DMS114 treated with DMSO at 0.1 percent for 48 hours (cell line): Measurements from ENCODE around the gene GNA12.
A peak's percentile ranks its signal among the peaks of the same experiment; 100 is the strongest.

Experiments used
- DNase-seq: peaks from one replicate; lab custom pipeline; 2025; ENCODE audit not compliant: unreplicated experiment; lab: John Stamatoyannopoulos, UW

GNA12 gene

DNA sequence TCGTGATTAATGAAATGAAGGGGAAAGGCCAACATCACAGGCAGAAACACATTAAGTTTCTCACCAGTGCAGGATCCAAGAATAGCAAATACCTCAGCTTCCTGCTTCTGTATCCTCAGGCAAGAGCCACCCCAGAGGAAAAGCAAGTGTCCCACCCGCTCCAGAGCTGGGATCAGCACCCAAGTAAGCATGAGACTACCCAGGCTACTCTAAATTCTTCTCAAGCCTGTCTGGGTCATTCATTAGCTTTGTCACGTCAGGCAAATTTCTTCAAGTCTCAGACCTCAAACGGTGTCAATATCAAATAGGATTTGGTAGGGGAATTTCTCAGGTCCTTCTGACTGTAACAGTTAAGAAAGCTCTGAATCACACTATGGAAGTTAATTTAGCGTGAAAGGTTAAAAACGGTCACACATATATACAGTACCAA is 59.0 kb downstream of the GNA12 start:
- DNase-seq: no peak

DNA sequence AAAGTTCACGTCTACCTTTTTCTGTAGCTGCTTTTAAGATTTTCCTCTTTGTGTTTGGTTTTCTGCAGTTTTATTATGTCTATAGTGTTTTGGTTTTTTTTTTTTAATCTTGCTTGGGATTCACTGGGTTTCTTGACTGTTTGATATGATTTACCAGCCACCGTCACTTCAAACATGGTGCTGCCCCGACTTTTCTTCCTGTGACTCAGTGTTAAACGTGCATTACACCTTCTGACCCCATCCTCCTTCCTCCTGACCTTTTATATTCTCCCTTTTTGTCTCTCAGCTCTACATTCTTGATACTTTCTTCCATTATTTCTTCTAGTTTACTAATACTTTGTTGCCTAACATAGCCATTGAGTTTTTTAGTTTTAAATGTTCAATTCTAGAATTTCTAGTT is 61.5 kb downstream of the GNA12 start:
- no peak for DNase-seq

DNA sequence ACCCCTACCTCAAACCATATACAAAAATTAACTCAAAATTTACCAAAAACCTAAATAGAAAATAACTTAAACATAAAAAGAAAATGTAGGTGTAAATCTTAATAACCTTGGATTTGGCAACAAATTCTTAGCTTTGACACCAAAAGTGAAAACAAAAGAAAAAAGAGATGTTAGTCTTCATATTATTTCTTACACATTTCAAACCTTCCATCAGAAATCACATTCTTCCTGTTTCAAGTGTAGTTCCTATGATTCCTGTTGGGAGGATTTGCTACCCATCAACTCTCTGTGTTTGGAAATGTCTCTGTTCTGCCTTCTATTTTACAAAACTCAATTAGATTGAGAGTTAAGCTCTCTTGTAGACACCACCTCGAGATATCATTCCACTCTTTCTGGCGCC is 62.0 kb downstream of the GNA12 start:
- no peak for DNase-seq

DNA sequence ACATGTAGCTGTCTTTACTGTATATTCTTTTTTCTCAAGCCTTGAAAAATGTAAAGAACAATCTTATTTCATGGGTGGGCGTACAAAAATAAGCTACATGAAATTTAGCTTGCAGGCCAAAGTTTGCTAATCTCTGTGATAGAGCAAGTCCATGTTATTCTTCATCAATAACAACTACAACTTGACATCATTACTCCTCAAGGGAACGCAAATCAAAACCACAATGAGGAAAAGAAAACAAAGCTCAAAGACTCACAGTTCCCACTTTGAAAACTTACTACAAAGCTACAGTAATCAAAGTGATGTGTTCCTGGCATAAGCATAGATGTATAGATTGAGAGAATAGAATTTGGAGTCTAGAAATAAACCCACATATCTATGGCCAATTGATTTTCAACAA is 62.5 kb downstream of the GNA12 start:
- no peak for DNase-seq

DNA sequence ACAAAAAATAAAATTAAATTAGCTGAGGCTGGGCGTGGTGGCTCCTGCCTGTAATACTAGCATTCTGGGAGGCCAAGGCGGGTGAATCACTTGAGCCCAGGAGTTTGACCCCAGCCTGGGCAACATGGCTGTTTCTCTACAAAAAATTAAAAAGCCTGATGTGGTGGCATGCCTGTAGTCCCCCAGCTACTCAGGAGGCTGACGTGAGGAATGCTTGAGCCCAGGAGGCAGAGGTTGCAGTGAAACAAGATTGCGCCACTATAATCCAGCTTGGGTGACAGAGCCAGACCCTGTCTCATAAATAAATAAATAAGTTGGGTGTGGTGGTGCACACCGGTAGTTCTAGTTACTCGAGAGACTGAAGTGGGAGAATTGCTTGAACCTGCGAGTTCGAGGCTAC is 65.1 kb downstream of the GNA12 start:
- no peak for DNase-seq

DNA sequence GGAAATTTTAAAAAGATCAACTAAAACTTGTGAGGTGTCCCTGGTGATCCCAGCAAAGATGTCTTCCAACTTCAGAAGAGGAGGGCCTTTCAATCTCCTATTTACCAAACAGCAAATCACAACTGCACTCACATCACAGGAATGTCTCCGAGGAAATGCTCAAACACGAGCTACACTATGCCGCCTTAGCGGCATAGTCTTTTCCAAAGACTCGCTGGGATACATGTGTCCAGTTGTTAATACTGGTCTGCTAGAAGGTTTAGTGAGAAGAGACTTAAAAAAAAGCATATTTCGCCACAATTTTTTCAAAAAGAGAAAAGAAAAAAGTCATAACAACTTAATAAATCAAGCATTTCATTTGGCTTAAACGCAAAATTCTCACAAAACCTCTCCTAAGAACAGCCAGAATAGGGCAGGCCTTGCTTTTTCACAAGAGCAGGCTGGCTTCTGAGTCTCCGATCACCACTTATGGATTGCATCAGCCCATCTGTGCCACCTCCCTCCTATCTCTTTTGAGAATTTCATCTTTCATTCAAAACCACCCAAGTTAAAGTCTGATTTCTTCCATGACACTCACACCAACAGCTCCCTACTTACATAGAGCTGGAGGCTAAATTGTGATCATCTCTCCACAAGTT is 66.1 kb downstream of the GNA12 start:
- DNase-seq: no peak

DNA sequence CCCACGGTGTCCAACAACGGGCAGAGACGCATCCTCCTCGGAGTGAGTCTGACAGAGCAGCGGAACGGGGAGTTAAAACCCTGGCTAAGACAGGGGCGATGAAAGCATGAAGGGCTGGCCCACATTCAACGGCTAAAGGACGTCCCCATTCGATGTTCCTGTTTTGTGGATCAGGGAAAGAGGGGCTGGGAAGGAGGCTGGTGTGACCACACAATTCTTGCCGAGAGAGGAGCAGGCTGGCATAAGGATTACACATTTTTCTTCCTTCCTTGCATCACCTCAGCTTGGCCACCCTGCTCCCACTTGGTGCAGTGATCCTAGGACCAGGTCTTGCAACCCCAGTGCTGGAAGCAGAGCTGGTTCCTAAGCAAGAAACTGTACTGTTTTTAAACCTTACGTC is 67.7 kb downstream of the GNA12 start:
- DNase-seq: no peak

DNA sequence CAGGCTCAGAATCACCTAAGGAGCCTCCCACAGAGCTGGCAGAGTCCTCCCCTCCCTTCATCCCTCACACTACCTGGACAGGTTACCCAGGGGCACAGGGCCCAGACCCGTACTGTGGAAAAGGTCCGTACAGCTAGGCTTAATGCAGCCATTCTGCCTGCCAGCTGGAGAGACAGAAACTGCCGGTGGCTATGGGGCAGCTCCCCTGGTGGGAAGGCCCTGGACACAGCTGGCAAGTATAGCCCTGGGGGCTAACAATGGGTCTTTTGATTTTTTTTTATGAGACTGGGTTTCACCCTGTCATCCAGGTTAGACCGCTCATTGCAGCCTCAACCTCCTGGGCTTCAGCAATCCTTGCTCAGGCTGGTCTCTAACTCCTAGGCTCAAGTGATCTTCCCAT is 68.3 kb downstream of the GNA12 start:
- no peak for DNase-seq

DNA sequence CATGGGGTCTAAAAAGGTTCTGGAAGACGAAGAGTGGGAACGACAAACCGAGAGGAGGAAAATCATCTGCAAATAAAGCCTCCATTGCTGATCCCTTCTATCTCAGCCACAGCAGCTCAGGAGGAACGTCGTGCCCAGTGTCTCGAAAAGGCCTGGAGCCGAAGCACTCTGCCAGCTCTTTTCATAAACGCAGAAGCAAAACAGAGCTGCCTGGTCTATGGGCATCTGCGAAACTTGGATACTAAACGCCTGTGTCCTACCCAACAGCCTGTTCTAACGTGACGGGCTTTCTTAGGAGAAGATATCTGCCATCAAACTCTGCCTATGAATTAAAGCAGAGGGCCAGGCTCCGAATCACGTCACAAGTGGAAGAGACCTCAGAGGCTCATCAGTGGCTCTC is 68.7 kb downstream of the GNA12 start:
- no peak for DNase-seq

DNA sequence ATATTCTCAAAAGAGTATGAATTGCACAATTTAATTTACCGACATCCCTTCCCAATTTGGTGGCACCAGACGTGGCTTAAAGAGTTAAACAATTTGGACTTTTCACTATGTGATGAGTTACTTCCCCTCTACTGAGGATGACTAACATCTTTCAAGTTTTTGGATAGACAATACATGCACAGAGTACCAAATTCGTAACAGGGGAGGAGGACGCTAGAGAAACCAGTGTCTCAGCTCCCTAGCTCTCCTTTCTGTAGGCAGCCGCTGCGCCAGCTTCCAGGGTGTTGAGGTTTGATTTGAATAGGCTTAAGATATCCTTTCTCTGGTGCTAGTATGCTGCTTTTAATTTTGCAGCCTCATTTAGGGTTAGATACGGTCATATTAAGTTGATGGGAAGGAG is 69.2 kb downstream of the GNA12 start:
- DNase-seq: no peak

DNA sequence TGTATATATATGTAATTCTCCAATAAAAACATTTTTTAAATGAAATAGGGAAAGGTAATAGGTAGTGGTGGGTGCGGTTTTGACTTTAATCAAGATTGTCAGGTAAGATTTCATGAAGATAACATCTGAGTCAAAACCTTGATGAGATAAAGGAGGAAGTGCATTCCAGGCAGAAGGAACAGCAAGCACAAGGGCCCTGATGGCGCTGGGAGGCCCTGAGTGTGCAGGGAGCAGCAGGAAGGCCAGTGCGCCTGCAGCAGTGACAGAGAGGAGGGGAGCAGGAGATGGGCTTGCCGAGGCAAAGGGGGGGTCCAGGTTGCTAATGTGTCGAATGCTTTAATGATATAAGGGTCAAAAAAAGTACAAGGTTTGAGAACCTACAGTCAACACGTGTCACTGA is 69.8 kb downstream of the GNA12 start:
- DNase-seq: no peak

DNA sequence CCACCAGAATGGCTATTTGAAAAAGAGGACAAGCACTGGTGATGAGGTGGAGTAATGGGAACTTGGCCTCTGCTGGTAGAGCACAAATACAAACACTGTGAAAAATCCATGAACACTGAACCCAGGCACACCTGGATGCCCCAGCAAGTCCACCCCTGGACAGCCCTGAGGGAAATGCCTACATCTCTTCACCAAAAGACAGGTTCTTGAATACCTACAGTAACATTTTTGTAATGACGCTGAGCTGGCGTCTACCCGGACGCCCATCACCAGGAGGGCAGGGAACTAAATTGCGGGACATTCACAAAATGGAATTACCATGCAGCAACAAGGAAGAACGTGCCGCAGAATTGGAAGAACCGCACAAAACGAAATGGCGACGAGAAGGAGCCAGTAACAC is 70.5 kb downstream of the GNA12 start:
- DNase-seq: no peak

DNA sequence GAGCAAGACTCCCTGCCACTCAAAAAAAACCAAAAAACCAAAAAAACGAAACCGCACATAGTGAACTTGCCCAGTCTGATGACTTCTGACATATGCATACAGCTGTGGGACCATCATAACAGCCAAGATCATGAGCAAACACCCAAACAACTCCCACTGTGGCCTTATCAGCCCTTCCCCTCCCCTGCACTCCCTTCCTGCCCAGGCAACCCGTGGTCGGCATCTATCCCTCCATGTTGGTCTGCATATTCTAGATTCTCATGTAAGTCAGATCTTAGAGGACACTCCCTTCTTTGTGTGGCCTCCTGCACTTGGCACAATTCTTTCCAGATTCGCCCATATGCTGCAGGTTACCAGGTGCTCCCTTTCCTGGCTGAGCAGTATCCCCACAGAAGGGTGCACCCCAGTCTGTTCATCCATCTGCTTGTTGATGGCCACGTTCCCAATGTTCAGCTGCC is 72.8 kb downstream of the GNA12 start:
- no peak for DNase-seq

DNA sequence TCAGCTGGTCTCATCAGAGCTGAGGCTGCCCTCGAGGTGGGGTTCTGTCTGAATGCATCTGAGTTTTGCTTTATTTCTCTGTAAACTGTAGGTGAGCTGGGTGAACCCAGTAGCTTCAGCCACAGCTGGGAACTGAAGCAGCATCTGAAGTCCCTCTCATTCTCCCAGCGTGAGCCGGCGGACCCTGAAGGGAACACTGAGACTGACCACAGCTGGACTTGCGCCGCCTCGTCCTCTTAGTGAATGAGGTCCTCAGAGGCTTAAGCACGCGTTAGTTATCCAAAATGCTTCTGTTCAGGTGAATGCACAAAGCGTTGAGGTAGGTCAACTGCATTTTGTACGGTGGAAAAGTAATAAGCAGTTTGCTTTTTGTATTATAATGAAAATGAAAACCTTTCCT is 79.5 kb downstream of the GNA12 start:
- DNase-seq: no peak

DNA sequence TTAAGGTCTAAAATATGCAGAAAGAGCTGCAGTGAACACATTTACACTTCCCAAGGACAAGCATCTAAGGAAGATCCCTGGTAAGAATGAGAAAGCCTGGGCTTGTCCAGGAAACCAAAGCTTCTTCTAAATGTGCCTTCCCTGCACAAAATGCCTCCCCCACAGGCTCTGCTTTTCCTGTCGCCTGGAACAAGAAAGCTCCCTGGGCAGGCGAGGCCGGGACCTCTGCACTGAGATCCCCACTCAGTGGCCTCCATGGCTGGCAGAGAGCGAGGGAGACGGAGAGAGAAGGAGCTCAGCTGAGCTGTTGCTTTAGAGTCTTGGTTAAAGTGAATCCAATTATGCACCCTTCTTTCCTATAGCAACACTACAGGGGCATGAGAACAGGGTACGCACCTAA is 80.5 kb downstream of the GNA12 start:
- DNase-seq: no peak

DNA sequence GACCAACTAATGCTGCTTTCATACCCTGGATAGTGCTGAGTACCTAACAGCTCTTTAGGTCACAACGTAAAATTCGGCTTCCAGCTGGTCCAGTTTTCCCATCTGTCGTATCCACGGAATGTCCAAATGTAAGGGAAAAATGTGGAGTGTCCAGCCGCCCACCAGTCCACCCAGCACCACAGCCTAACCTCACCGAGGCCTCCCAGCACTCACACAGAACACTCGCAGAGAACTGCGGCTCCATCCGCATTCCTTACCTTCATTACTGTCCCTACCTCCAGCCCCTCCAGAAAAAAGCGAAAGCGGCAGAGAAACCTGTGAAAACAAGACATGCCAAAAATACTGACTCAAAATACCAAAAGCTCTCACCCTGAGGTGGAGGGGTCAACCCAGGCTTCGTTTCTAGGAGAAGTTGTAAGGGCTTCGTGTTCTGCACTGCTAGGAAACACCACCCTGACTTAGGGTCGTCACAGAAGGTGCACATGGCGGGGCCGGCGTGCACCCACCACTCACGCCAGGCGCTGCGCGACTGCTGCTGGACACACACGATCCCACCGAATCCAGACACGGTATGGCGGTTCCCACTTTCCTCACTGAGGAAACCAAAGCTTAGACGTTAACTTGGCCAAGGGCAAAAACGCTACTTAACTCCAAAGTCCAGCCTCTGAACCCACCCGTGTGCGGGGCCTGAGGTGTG is 82.2 kb downstream of the GNA12 start:
- DNase-seq: no peak

DNA sequence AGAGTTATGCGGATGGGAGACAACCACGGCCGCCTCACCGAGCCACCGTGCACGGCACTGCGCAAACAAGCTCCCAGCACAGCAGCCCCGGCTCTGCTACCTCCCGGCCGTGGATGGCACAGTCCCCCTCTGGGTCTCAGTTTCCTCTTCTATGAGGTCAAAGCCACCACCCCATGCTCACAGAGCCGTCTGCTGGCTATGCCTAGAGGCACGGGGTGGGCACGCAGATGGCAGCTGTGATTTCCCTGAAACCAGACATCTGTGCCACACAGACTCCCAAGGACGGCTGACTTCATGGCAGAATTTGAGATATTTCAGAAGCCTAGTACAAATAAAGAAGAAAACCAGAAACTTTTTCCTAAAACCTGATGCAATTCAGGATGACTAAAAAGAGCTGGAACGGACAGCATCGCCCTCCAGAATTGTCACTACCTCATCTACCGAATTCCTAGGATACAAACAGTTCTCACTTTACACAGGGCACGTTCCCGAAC is 82.9 kb downstream of the GNA12 start:
- DNase-seq: no peak

DNA sequence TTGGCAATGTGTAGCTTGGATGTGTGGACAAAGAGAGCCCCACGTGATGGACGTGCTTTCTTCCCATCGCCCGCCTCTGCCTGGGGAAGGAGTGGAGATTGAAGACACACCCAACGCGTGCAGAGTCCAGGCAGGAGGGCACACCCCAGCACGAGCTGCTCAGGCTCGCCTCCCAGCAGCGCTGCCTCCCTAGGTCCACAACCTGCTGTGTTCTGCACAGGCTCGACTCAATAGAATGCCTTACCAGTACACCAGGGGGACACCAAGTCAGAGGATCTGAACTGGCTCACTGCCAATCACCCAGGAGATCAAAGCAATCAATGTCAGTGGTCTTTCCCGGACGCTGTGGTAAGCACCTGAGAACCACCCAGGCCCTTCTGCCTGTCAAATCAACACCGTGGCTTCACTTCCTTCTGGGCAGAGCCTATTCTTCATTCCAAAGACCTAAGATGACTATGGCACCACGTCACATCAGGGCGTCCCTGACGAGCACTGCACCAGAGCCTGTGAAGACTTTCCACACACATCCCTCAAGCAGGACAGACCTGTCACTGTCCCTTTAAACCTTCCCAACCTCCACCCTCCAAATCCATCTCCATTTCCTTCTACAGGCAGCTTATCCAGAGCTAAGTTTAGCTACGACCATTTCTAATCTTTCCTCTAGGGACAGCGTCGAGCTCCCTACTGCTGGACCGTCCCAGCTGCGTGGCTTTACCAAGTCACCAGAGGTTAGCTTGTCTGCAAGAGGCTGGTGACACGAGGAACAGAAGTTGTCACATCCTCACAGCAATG is 83.8 kb downstream of the GNA12 start:
- peak; percentile 11 for DNase-seq

DNA sequence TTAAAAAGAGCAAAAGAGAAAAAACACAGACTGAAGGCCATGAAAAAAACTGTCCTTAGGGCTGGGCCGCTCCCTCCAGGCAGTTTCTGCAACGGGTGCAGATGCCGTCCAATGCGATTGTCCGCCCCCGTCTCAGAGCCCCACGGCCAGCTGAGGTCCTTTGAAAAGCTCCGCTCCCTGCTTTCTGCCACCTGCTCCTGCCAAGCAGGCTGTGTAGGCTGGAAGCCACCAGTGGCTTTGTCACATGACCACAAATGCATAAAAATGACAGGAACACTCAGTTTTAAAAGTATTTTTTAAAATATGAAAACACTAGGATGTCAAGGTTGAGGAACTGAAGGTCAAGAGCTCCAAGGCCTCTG is 84.4 kb downstream of the GNA12 start:
- no peak for DNase-seq

DNA sequence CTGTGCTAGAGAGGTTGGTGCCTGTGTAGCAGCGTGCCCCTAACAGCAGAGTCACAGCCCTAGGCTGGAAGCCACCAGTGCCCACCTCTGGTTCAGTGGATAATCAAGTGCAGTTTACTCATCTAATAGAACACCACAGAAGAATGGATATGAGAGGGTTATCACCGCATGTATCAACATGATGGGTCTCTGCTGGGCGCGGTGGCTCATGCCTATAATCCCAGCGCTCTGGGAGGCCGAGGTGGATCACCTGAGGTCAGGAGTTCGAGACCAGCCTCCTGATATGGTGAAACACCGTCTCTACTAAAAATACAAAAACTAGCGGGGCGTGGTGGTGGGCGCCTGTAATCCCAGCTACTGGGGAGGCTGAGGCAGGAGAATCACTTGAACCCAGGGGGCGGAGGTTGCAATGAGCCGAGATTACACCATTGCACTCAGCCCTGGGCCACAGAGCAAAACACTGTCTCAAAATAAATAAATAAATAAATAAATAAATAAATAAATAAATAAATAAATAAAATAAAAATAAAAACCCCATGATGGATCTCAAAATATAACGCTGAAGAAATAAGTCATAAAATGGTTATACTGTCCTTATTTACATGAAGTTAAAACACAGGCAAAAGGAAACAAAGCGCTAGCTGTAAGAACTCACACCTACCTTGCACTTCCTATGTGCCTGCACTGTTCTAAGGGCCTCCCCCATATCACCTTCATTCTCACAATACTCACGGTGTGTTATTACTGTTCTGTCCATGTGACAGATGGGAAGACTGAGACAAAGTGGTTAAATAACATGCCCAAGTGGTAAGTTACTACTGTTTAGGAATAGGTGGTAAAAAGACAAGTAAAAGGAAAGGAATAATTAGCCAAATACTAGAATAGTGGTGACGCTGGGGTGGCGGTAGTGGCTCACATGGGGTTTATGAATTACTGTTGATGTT is 85.2 kb downstream of the GNA12 start:
- no peak for DNase-seq
